Body of pancreas (tissue), 4 donors: ENCODE data around the gene TMA16.

Experiments used
- CTCF ChIP-seq, 7 experiments: fragments of 450-650 bp in 4 of 7; fragments of 200-600 bp in 3 of 7; sonication (generic) in 3 of 7; IDR thresholded peaks; one replicate each; pipeline ENCODE4 v1.5.1; 2016 to 2019; ENCODE audit warnings: antibody characterized with exemption in 7 of 7
- POLR2A ChIP-seq, 3 donors: fragments of 450-650 bp; IDR thresholded peaks; one replicate each; pipeline ENCODE4 v1.6.1; 2016; ENCODE audit warnings: antibody characterized with exemption in 3 of 3, mild to moderate bottlenecking in 2 of 3

DNA sequence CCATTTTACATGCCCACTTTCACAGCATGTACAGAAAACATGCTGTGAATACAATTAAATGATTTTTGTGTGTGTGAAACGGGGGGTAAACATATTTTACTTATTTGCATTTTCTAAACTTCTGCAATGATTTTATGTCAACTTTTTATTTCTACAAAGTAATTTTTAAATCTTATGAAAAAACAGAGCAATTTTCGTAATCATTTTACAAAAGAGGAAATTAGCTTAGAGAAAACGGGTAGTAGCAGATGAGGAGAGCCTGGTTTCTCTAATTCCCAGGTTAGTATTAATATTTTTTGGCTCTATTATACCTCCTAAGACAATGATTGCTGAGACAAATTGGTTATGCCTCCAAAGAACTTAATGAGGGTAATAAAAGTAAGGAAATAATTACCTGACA lies 24.1 kb upstream of the TMA16 start:
- no peak for TF ChIP-seq CTCF (IDR thresholded peaks at IDR 0.05)
- TF ChIP-seq POLR2A (IDR thresholded peaks at IDR 0.05) = no peak
